ENCODE measurements around the gene TCFL5.

TCFL5 gene

DNA sequence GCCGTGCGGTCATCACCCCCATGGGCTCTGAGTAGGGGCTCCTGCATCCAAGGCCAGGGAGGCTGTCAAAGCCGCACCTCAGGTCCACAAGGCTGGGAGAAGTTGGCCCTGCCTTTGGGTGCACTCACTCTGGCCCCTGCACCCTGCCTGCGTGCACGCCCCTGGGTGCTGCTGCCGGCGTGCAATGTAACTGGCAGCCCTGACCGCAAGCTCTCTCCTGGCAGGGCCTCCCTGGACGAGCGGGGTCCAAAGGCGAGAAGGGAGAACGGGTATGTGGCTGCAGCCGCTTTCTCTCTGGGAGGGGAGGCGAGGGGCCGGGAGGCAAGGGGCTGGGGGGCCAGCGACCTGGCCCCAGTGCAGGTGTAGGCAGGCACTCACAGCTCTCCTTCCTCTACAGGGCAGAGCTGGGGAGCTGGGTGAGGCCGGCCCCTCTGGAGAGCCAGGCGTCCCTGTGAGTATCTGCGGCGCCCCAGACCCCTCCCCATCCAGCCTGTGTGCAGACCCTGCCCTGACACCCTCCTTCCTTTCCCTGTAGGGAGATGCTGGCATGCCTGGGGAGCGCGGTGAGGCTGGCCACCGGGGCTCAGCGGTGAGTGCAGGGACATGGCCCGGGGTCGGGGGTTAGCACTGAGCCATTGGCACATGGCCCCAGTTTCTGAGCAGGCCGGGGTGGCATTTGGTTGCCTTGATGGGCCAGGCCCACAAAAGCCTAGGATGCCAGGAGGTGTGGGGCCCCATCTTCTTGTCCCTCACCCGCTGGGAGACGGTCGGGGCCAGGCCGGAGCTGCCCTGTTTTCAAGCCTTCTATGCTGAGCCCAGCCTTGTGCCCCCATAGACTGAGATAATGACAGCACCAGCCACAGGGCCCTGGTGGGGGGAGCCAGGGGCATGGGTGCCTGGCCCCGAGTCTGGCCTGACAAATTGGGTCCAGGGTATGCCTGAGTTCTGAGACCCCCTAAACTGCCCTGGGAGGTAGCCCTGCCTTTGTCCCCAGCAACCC is 32.1 kb downstream of the TCFL5 start:
- Histone ChIP-seq H3K4me3 (ENCODE audit: low read depth in 1 of 2, low read length in 2 of 2) (no peak overlapping the region), H4K20me1 (ENCODE audit: insufficient read depth, low read length) (peaks cover 10% of the 10 kb centered on the region), H3K4me2 (ENCODE audit: insufficient read depth, low read length) (no peak overlapping the region), H3K36me3 (ENCODE audit: insufficient read depth, low read length) (no peaks in the 10 kb centered on the region), H2AFZ (ENCODE audit: low read depth, low read length) (no peak overlapping the region), H3K27me3 (ENCODE audit: insufficient read depth, low read length, poor library complexity) (no peaks in the 10 kb centered on the region), H3K79me2 (ENCODE audit: insufficient read depth, low read length) (no peaks in the 10 kb centered on the region), H3K9ac (ENCODE audit: low read depth, low read length) (no peak overlapping the region), H3K27ac (ENCODE audit: low read length) (no peak overlapping the region), H3K9me3 (ENCODE audit: insufficient read depth, low read length, severe bottlenecking) (no peaks in the 10 kb centered on the region), H3K4me1 (ENCODE audit: insufficient read depth, low read length) (peaks cover 25% of the 10 kb centered on the region)
- ATAC-seq (ENCODE audit: insufficient read depth, low read depth) = no peak
- TF ChIP-seq EZH2 (IDR thresholded peaks at IDR 0.05; ENCODE audit: borderline replicate concordance, low read depth, low read length, severe bottlenecking) = no peak
- TF ChIP-seq, protein P1, sequence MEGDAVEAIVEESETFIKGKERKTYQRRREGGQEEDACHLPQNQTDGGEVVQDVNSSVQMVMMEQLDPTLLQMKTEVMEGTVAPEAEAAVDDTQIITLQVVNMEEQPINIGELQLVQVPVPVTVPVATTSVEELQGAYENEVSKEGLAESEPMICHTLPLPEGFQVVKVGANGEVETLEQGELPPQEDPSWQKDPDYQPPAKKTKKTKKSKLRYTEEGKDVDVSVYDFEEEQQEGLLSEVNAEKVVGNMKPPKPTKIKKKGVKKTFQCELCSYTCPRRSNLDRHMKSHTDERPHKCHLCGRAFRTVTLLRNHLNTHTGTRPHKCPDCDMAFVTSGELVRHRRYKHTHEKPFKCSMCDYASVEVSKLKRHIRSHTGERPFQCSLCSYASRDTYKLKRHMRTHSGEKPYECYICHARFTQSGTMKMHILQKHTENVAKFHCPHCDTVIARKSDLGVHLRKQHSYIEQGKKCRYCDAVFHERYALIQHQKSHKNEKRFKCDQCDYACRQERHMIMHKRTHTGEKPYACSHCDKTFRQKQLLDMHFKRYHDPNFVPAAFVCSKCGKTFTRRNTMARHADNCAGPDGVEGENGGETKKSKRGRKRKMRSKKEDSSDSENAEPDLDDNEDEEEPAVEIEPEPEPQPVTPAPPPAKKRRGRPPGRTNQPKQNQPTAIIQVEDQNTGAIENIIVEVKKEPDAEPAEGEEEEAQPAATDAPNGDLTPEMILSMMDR (IDR thresholded peaks at IDR 0.05; ENCODE audit: borderline replicate concordance, extremely low read depth, low read length, poor library complexity, severe bottlenecking) = no peak
- DNase-seq = no peak

DNA sequence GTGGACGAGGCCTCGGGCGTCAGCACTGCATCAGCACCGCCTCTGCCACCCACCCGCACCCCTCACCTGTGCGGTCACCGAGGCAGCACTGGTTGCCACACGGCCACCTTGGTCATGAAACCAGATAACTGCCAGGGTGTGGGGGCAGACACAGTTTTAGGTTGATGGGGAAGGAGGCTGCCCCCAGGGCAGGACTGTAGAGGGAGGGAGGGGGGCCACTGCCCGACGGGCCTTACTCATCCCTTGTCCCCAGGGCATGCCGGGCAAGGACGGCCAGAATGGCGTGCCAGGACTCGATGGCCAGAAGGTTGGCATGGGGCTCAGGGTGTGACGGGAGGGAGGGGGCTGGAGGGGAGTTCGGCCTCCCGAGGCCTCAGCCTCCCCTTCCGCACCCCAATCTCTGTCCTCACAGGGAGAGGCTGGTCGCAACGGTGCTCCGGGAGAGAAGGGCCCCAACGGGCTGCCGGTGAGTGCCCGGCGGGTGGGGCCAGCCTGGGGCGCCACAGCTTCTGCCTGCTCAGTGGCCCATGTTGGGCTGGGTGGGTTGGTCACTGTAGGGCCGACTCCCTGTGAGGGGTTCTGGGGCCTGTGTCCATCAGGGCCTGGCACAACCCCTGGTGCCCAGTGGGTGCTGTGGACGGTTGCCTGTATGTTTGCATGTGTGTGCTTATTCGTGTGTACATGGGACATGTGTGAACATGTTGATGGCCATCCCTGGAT is 33.0 kb downstream of the TCFL5 start:
- DNase-seq = no peak
- Histone ChIP-seq H3K4me2 (ENCODE audit: insufficient read depth, low read length) (no peak overlapping the region), H2AFZ (ENCODE audit: low read depth, low read length) (no peak overlapping the region), H3K9ac (ENCODE audit: low read depth, low read length) (no peak overlapping the region), H3K4me1 (ENCODE audit: insufficient read depth, low read length) (peaks cover 29% of the 10 kb centered on the region), H3K36me3 (ENCODE audit: insufficient read depth, low read length) (no peaks in the 10 kb centered on the region), H3K79me2 (ENCODE audit: insufficient read depth, low read length) (no peaks in the 10 kb centered on the region), H3K27me3 (ENCODE audit: insufficient read depth, low read length, poor library complexity) (no peaks in the 10 kb centered on the region), H3K27ac (ENCODE audit: low read length) (no peak overlapping the region), H3K4me3 (ENCODE audit: low read depth in 1 of 2, low read length in 2 of 2) (no peak overlapping the region), H3K9me3 (ENCODE audit: insufficient read depth, low read length, severe bottlenecking) (no peaks in the 10 kb centered on the region), H4K20me1 (ENCODE audit: insufficient read depth, low read length) (peaks cover 10% of the 10 kb centered on the region)
- ATAC-seq (ENCODE audit: insufficient read depth, low read depth) = no peak
- TF ChIP-seq EZH2 (IDR thresholded peaks at IDR 0.05; ENCODE audit: borderline replicate concordance, low read depth, low read length, severe bottlenecking) = no peak
- TF ChIP-seq, protein P1 (IDR thresholded peaks at IDR 0.05; ENCODE audit: borderline replicate concordance, extremely low read depth, low read length, poor library complexity, severe bottlenecking) = no peak

DNA sequence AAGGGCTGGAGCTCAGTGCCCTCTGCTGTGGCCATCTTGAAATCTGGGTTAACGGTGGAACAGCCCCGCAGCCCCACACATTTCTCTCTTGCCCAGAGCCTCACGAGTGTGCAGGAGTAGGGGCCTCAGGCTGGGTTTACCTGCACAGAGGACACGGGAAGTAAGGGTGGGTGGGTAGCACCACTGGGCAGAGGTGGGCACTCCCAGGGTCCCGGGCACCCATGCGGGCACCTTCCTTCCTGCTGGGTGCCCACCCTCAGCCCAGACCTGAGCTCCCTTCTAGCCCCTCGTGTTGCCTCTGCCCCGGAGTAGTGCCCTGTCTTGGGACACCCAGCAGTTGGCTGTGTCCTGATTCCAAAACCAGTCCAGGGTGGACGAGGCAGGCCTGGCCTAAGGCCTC is 33.6 kb downstream of the TCFL5 start:
- ATAC-seq (ENCODE audit: insufficient read depth, low read depth) (no peak), DNase-seq (no peak)
- H3K4me3 ChIP-seq (ENCODE audit: low read depth in 1 of 2, low read length in 2 of 2) = no peak overlapping the region
- H3K4me2 ChIP-seq (ENCODE audit: insufficient read depth, low read length) = no peak overlapping the region
- TF ChIP-seq, protein P1 (IDR thresholded peaks at IDR 0.05; ENCODE audit: borderline replicate concordance, extremely low read depth, low read length, poor library complexity, severe bottlenecking) = no peak
- no peak for TF ChIP-seq EZH2 (IDR thresholded peaks at IDR 0.05; ENCODE audit: borderline replicate concordance, low read depth, low read length, severe bottlenecking)
- peaks cover 10% of the 10 kb centered on the region for H4K20me1 ChIP-seq (ENCODE audit: insufficient read depth, low read length)
- H3K9ac ChIP-seq (ENCODE audit: low read depth, low read length) = no peak overlapping the region
- no peak overlapping the region for H3K27ac ChIP-seq (ENCODE audit: low read length)
- no peaks in the 10 kb centered on the region for H3K36me3 ChIP-seq (ENCODE audit: insufficient read depth, low read length)
- peaks cover 29% of the 10 kb centered on the region for H3K4me1 ChIP-seq (ENCODE audit: insufficient read depth, low read length)
- no peaks in the 10 kb centered on the region for H3K9me3 ChIP-seq (ENCODE audit: insufficient read depth, low read length, severe bottlenecking)
- H3K27me3 ChIP-seq (ENCODE audit: insufficient read depth, low read length, poor library complexity) = no peaks in the 10 kb centered on the region
- H2AFZ ChIP-seq (ENCODE audit: low read depth, low read length) = no peak overlapping the region
- no peaks in the 10 kb centered on the region for H3K79me2 ChIP-seq (ENCODE audit: insufficient read depth, low read length)

All from DND-41 (cell line).